OCI-LY3 (cell line): ENCODE measurements around the gene UTY.
"Not testable (repeated sequence)": the region's sequence is repeated elsewhere in the genome, so short reads cannot be mapped to it uniquely, and the experiment has no call there.

Experiments used
- H2AFZ ChIP-seq: fragments of 200-600, 300-600 bp; shearing (Covaris generic); 2 replicates; pipeline ENCODE4 v1.6.0; 2014; ENCODE audit warnings: antibody characterized with exemption, low read depth, low read length
- H3K27ac ChIP-seq: fragments of 200-600, 300-600 bp; sonication (generic); 2 replicates; pipeline ENCODE4 v1.5.1; 2014; ENCODE audit warnings: mild to moderate bottlenecking, low read length, moderate library complexity, mixed read lengths
- H3K27me3 ChIP-seq: fragments of 200-600, 300-600 bp; sonication (generic); 2 replicates; pipeline ENCODE4 v1.6.1; 2014; ENCODE audit warnings: low read depth, low read length, mixed read lengths
- H3K36me3 ChIP-seq: fragments of 200-600, 300-600 bp; sonication (generic); replicated peaks from 2 replicates; pipeline ENCODE3; 2014; ENCODE audit warnings: low read depth, low read length, mixed read lengths
- H3K4me1 ChIP-seq: fragments of 300-600, 200-600 bp; sonication (generic); 2 replicates; pipeline ENCODE4 v1.6.1; 2014; ENCODE audit warnings: low read length, mixed read lengths
- H3K4me2 ChIP-seq: fragments of 200-600, 300-600 bp; sonication (generic); 2 replicates; pipeline ENCODE4 v1.6.1; 2014; ENCODE audit warnings: low read length, mixed read lengths
- H3K4me3 ChIP-seq: fragments of 300-600, 200-600 bp; sonication (generic); 2 replicates; pipeline ENCODE4 v1.5.1; 2014; ENCODE audit warnings: antibody characterized with exemption, mild to moderate bottlenecking, low read length, moderate library complexity
- H3K79me2 ChIP-seq: fragments of 300-600, 200-600 bp; shearing (Covaris generic); 2 replicates; pipeline ENCODE4 v1.6.1; 2014; ENCODE audit warnings: mild to moderate bottlenecking, low read length, mixed read lengths
- H3K9ac ChIP-seq: fragments of 300-600, 200-600 bp; shearing (Covaris generic); 2 replicates; pipeline ENCODE4 v1.6.0; 2014; ENCODE audit warnings: mild to moderate bottlenecking, low read length, moderate library complexity
- H3K9me3 ChIP-seq: fragments of 200-600, 300-600 bp; shearing (Covaris generic); 2 replicates; pipeline ENCODE4 v1.6.1; 2014; ENCODE audit warnings: low read length, mixed read lengths; ENCODE audit not compliant: insufficient read depth
- H4K20me1 ChIP-seq: fragments of 200-600, 300-600 bp; sonication (generic); 2 replicates; pipeline ENCODE4 v1.6.1; 2016; ENCODE audit warnings: low read length, mixed read lengths; ENCODE audit not compliant: insufficient read depth
- CTCF ChIP-seq: fragments of 200-600, 300-600 bp; sonication (generic); IDR thresholded peaks from 2 replicates; pipeline ENCODE4 v1.5.1; 2014; ENCODE audit warnings: antibody characterized with exemption, low read length, low read depth
- EZH2phosphoT487 ChIP-seq: fragments of 200-600 bp; shearing (Covaris generic); IDR thresholded peaks from 2 replicates; pipeline ENCODE4 v1.6.1; 2018; ENCODE audit warnings: antibody characterized with exemption, mixed run types, low read depth

The UTY gene

GRCh38 chrY:13271706-13272105, 208.1 kb downstream of the UTY start:
- Histone ChIP-seq H3K79me2 (no peaks in the 10 kb centered on the region), H3K27ac (no peak overlapping the region), H3K27me3 (no peaks in the 10 kb centered on the region), H3K4me3 (no peak overlapping the region), H3K9me3 (no peaks in the 10 kb centered on the region), H3K4me1 (no peaks in the 10 kb centered on the region), H4K20me1 (no peaks in the 10 kb centered on the region), H3K36me3 (peaks cover 9% of the 10 kb centered on the region), H3K9ac (no peak overlapping the region), H2AFZ (no peak overlapping the region), H3K4me2 (no peak overlapping the region)
- no peak for TF ChIP-seq CTCF
- TF ChIP-seq EZH2phosphoT487, result no peak

GRCh38 chrY:13253941-13254440, 225.8 kb downstream of the UTY start:
- H3K4me3 ChIP-seq, H3K27ac ChIP-seq, H3K9ac ChIP-seq, H3K79me2 ChIP-seq, H4K20me1 ChIP-seq, H3K9me3 ChIP-seq, H3K4me2 ChIP-seq, H3K27me3 ChIP-seq, H3K4me1 ChIP-seq, H3K36me3 ChIP-seq, H2AFZ ChIP-seq: not testable (repeated sequence)

- Histone ChIP-seq H3K79me2 (no peaks in the 10 kb centered on the region), H3K27me3 (no peaks in the 10 kb centered on the region), H3K4me3 (no peak overlapping the region), H3K4me1 (no peaks in the 10 kb centered on the region), H3K4me2 (no peak overlapping the region), H3K27ac (no peak overlapping the region), H4K20me1 (no peaks in the 10 kb centered on the region), H3K36me3 (peaks cover 7% of the 10 kb centered on the region), H3K9me3 (no peaks in the 10 kb centered on the region), H3K9ac (no peak overlapping the region), H2AFZ (no peak overlapping the region)
- no peak for TF ChIP-seq CTCF
- no peak for TF ChIP-seq EZH2phosphoT487
Observed at GRCh38 chrY:13250421-13250820, 229.4 kb downstream of the UTY start.

- no peak overlapping the region for H3K4me2 ChIP-seq
- H3K9ac ChIP-seq, result no peak overlapping the region
- no peak overlapping the region for H3K4me3 ChIP-seq
- H3K27me3 ChIP-seq, result no peaks in the 10 kb centered on the region
- no peaks in the 10 kb centered on the region for H3K79me2 ChIP-seq
- H3K27ac ChIP-seq, result no peak overlapping the region
- TF ChIP-seq CTCF (no peak), EZH2phosphoT487 (no peak)
- peaks cover 10% of the 10 kb centered on the region for H3K36me3 ChIP-seq
- H3K9me3 ChIP-seq, result no peaks in the 10 kb centered on the region
- H4K20me1 ChIP-seq, result 0 out of 2 replicates have a peak, but pooled peaks cover 4% of the 10 kb centered on the region
- H2AFZ ChIP-seq, result no peak overlapping the region
- no peaks in the 10 kb centered on the region for H3K4me1 ChIP-seq
Observed at GRCh38 chrY:13243716-13244115, 236.1 kb downstream of the UTY start.

GRCh38 chrY:13233901-13234300, 245.9 kb downstream of the UTY start:
- no peak overlapping the region for H3K4me2 ChIP-seq
- H2AFZ ChIP-seq, result no peak overlapping the region
- no peaks in the 10 kb centered on the region; the same call in 1 of the 2 replicates for H3K4me1 ChIP-seq
- no peak overlapping the region for H3K4me3 ChIP-seq
- H3K9me3 ChIP-seq, result no peaks in the 10 kb centered on the region
- no peaks in the 10 kb centered on the region for H4K20me1 ChIP-seq
- H3K36me3 ChIP-seq, result peaks cover 35% of the 10 kb centered on the region
- H3K9ac ChIP-seq, result no peak overlapping the region
- no peak overlapping the region for H3K27ac ChIP-seq
- no peak for TF ChIP-seq EZH2phosphoT487
- no peak for TF ChIP-seq CTCF
- no peaks in the 10 kb centered on the region for H3K79me2 ChIP-seq
- no peaks in the 10 kb centered on the region for H3K27me3 ChIP-seq
